Measurements from ENCODE around the gene ZKSCAN5.

GRCh38 chr7:99497766-99498545 is 6.5 kb upstream of the ZKSCAN5 start:
- TF ChIP-seq CTCF (IDR thresholded peaks at IDR 0.05) (no peak), POLR2A (IDR thresholded peaks at IDR 0.05) (no peak)
